GM23338 (cell line): Measurements from ENCODE around the gene SLC35D2. TPM values are rescaled to one million over a fixed set of nuclear protein-coding genes. Genes with fewer than 3 reads are reported as not detected.

Experiments used
- EZH2phosphoT487 ChIP-seq: fragments of 200-600 bp; sonication (generic); IDR thresholded peaks from one replicate; pipeline ENCODE4 v1.8.1; 2018; ENCODE audit warnings: antibody characterized with exemption; ENCODE audit not compliant: unreplicated experiment
- JUNB ChIP-seq: IDR thresholded peaks from one replicate; pipeline ENCODE4 v1.6.1; 2016; ENCODE audit warnings: antibody characterized with exemption; ENCODE audit not compliant: unreplicated experiment
- STAT1 ChIP-seq: IDR thresholded peaks from one replicate; pipeline ENCODE4 v1.6.1; 2016; ENCODE audit warnings: antibody characterized with exemption; ENCODE audit not compliant: unreplicated experiment
- polyA plus RNA-seq: library from polyadenylated mRNA; unstranded; fragments of >200 nt; fragmentation: Nextera tagmentation; extraction: Ambion mirVana; gene quantifications from 2 replicates; pipeline ENCODE4 v1.2.1, GENCODE V29; 2016
- total RNA-seq: library from RNA; depleted of rRNA; stranded (reverse); fragments of >200 nt; shearing (Covaris generic); gene quantifications from 2 replicates; pipeline ENCODE4 v1.2.3, GENCODE V29; 2014
- TF ChIP-seq, protein P1 (sequence below): fragments of 250-450 bp; sonication (Bioruptor Pico); IDR thresholded peaks from 2 replicates; pipeline ENCODE4 v1.5.0; 2020; ENCODE audit warnings: mild to moderate bottlenecking, moderate library complexity
- TF ChIP-seq, protein P2 (sequence below): IDR thresholded peaks from one replicate; pipeline ENCODE4 v1.6.1; 2018; ENCODE audit warnings: antibody characterized with exemption; ENCODE audit not compliant: unreplicated experiment

Gene SLC35D2
- total and polyA plus RNA-seq, 2 experiments from 2014 or later: 8.2 to 14.4 TPM

DNA sequence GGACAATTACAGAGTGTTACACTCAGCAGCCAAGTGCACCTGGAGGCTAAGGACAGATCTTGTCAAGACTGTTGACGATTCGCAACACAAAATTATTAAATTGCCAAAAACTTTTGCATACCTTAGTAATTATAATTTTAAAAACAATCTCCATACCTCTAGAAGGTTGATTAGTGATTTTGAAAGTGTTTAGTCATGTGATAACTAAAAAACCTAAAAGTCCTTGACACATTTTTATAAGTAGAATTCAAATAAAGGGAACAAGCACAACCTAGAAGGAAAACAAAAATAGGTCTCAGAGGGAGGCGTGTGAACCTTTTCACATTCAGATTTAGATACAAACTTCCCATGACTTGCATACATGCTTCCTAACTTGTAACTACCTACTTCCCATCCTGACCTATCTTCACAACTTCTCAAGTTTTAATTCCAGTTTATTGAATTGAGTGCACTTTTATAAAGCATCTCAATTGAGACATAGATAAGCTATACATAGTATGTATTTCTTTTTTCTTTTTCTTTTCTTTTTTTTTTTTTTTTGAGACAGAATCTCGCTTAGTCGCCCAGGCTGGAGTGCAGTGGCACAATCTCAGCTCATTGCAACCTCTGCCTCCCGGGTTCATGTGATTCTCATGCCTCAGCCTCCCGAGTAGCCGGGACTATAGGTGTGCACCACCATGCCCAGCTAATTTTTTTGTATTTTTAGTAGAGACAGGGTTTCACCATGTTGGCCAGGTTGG is 28.8 kb upstream of the SLC35D2 start (continued):
- TF ChIP-seq, protein P1, sequence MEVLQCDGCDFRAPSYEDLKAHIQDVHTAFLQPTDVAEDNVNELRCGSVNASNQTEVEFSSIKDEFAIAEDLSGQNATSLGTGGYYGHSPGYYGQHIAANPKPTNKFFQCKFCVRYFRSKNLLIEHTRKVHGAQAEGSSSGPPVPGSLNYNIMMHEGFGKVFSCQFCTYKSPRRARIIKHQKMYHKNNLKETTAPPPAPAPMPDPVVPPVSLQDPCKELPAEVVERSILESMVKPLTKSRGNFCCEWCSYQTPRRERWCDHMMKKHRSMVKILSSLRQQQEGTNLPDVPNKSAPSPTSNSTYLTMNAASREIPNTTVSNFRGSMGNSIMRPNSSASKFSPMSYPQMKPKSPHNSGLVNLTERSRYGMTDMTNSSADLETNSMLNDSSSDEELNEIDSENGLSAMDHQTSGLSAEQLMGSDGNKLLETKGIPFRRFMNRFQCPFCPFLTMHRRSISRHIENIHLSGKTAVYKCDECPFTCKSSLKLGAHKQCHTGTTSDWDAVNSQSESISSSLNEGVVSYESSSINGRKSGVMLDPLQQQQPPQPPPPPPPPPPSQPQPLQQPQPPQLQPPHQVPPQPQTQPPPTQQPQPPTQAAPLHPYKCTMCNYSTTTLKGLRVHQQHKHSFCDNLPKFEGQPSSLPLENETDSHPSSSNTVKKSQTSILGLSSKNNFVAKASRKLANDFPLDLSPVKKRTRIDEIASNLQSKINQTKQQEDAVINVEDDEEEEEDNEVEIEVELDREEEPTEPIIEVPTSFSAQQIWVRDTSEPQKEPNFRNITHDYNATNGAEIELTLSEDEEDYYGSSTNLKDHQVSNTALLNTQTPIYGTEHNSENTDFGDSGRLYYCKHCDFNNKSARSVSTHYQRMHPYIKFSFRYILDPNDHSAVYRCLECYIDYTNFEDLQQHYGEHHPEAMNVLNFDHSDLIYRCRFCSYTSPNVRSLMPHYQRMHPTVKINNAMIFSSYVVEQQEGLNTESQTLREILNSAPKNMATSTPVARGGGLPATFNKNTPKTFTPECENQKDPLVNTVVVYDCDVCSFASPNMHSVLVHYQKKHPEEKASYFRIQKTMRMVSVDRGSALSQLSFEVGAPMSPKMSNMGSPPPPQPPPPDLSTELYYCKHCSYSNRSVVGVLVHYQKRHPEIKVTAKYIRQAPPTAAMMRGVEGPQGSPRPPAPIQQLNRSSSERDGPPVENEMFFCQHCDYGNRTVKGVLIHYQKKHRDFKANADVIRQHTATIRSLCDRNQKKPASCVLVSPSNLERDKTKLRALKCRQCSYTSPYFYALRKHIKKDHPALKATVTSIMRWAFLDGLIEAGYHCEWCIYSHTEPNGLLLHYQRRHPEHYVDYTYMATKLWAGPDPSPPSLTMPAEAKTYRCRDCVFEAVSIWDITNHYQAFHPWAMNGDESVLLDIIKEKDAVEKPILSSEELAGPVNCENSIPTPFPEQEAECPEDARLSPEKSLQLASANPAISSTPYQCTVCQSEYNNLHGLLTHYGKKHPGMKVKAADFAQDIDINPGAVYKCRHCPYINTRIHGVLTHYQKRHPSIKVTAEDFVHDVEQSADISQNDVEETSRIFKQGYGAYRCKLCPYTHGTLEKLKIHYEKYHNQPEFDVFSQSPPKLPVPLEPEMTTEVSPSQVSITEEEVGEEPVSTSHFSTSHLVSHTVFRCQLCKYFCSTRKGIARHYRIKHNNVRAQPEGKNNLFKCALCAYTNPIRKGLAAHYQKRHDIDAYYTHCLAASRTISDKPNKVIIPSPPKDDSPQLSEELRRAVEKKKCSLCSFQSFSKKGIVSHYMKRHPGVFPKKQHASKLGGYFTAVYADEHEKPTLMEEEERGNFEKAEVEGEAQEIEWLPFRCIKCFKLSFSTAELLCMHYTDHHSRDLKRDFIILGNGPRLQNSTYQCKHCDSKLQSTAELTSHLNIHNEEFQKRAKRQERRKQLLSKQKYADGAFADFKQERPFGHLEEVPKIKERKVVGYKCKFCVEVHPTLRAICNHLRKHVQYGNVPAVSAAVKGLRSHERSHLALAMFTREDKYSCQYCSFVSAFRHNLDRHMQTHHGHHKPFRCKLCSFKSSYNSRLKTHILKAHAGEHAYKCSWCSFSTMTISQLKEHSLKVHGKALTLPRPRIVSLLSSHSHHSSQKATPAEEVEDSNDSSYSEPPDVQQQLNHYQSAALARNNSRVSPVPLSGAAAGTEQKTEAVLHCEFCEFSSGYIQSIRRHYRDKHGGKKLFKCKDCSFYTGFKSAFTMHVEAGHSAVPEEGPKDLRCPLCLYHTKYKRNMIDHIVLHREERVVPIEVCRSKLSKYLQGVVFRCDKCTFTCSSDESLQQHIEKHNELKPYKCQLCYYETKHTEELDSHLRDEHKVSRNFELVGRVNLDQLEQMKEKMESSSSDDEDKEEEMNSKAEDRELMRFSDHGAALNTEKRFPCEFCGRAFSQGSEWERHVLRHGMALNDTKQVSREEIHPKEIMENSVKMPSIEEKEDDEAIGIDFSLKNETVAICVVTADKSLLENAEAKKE: no peak
- no peak for TF ChIP-seq JUNB
- TF ChIP-seq, protein P2, sequence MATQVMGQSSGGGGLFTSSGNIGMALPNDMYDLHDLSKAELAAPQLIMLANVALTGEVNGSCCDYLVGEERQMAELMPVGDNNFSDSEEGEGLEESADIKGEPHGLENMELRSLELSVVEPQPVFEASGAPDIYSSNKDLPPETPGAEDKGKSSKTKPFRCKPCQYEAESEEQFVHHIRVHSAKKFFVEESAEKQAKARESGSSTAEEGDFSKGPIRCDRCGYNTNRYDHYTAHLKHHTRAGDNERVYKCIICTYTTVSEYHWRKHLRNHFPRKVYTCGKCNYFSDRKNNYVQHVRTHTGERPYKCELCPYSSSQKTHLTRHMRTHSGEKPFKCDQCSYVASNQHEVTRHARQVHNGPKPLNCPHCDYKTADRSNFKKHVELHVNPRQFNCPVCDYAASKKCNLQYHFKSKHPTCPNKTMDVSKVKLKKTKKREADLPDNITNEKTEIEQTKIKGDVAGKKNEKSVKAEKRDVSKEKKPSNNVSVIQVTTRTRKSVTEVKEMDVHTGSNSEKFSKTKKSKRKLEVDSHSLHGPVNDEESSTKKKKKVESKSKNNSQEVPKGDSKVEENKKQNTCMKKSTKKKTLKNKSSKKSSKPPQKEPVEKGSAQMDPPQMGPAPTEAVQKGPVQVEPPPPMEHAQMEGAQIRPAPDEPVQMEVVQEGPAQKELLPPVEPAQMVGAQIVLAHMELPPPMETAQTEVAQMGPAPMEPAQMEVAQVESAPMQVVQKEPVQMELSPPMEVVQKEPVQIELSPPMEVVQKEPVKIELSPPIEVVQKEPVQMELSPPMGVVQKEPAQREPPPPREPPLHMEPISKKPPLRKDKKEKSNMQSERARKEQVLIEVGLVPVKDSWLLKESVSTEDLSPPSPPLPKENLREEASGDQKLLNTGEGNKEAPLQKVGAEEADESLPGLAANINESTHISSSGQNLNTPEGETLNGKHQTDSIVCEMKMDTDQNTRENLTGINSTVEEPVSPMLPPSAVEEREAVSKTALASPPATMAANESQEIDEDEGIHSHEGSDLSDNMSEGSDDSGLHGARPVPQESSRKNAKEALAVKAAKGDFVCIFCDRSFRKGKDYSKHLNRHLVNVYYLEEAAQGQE: no peak
- TF ChIP-seq EZH2phosphoT487: no peak
- no peak for TF ChIP-seq STAT1
